ENCODE measurements around the gene ACSM2A.
"Not testable (repeated sequence)": the region's sequence is repeated elsewhere in the genome, so short reads cannot be mapped to it uniquely, and the experiment has no call there.

GRCh38 chr16:20459227-20459626, 7.9 kb downstream of the ACSM2A start:
- not testable (repeated sequence) for TF ChIP-seq ATF2 (CRISPR knock-in tag; IDR thresholded peaks at IDR 0.05; ENCODE audit: borderline replicate concordance, low read depth); CTCF (IDR thresholded peaks at IDR 0.05); TEAD1 (CRISPR knock-in tag; IDR thresholded peaks at IDR 0.05); JUN (CRISPR knock-in tag; IDR thresholded peaks at IDR 0.05); SP1 (CRISPR knock-in tag; conservative IDR thresholded peaks at IDR 0.05); NFATC4 (CRISPR knock-in tag; IDR thresholded peaks at IDR 0.05); ATF3 (CRISPR knock-in tag; conservative IDR thresholded peaks at IDR 0.05); E2F1 (CRISPR knock-in tag; IDR thresholded peaks at IDR 0.05); FOXK1 (CRISPR knock-in tag; IDR thresholded peaks at IDR 0.05)
- TF ChIP-seq, protein P1, sequence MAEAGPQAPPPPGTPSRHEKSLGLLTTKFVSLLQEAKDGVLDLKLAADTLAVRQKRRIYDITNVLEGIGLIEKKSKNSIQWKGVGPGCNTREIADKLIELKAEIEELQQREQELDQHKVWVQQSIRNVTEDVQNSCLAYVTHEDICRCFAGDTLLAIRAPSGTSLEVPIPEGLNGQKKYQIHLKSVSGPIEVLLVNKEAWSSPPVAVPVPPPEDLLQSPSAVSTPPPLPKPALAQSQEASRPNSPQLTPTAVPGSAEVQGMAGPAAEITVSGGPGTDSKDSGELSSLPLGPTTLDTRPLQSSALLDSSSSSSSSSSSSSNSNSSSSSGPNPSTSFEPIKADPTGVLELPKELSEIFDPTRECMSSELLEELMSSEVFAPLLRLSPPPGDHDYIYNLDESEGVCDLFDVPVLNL (CRISPR knock-in tag; IDR thresholded peaks at IDR 0.05; ENCODE audit: borderline replicate concordance, low read depth), result not testable (repeated sequence)
- TF ChIP-seq, protein P2, sequence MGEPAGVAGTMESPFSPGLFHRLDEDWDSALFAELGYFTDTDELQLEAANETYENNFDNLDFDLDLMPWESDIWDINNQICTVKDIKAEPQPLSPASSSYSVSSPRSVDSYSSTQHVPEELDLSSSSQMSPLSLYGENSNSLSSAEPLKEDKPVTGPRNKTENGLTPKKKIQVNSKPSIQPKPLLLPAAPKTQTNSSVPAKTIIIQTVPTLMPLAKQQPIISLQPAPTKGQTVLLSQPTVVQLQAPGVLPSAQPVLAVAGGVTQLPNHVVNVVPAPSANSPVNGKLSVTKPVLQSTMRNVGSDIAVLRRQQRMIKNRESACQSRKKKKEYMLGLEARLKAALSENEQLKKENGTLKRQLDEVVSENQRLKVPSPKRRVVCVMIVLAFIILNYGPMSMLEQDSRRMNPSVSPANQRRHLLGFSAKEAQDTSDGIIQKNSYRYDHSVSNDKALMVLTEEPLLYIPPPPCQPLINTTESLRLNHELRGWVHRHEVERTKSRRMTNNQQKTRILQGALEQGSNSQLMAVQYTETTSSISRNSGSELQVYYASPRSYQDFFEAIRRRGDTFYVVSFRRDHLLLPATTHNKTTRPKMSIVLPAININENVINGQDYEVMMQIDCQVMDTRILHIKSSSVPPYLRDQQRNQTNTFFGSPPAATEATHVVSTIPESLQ (CRISPR knock-in tag; IDR thresholded peaks at IDR 0.05), result not testable (repeated sequence)
- TF ChIP-seq, protein P3, sequence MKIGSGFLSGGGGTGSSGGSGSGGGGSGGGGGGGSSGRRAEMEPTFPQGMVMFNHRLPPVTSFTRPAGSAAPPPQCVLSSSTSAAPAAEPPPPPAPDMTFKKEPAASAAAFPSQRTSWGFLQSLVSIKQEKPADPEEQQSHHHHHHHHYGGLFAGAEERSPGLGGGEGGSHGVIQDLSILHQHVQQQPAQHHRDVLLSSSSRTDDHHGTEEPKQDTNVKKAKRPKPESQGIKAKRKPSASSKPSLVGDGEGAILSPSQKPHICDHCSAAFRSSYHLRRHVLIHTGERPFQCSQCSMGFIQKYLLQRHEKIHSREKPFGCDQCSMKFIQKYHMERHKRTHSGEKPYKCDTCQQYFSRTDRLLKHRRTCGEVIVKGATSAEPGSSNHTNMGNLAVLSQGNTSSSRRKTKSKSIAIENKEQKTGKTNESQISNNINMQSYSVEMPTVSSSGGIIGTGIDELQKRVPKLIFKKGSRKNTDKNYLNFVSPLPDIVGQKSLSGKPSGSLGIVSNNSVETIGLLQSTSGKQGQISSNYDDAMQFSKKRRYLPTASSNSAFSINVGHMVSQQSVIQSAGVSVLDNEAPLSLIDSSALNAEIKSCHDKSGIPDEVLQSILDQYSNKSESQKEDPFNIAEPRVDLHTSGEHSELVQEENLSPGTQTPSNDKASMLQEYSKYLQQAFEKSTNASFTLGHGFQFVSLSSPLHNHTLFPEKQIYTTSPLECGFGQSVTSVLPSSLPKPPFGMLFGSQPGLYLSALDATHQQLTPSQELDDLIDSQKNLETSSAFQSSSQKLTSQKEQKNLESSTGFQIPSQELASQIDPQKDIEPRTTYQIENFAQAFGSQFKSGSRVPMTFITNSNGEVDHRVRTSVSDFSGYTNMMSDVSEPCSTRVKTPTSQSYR (CRISPR knock-in tag; IDR thresholded peaks at IDR 0.05), result not testable (repeated sequence)

All from WTC11 (cell line).